NB4 (cell line): ENCODE data around the gene MARK2.

Experiments
- CTCF ChIP-seq: IDR thresholded peaks from one replicate; pipeline ENCODE4 v1.5.1; 2012; ENCODE audit warnings: low read depth, low read length
- MAX ChIP-seq: IDR thresholded peaks from 2 replicates; pipeline ENCODE4 v1.6.1; 2011; ENCODE audit warnings: low read depth, low read length
- MYC ChIP-seq: IDR thresholded peaks from 2 replicates; pipeline ENCODE4 v1.6.1; 2011; ENCODE audit warnings: low read depth, low read length
- POLR2A ChIP-seq: IDR thresholded peaks from 2 replicates; pipeline ENCODE4 v1.6.1; 2011; ENCODE audit warnings: mild to moderate bottlenecking; ENCODE audit not compliant: insufficient read length; ENCODE audit errors: extremely low read depth

- no peak for TF ChIP-seq CTCF
- TF ChIP-seq POLR2A = no peak
- TF ChIP-seq MAX = no peak
- no peak for TF ChIP-seq MYC
Observed at GRCh38 chr11:63912678-63913077, 73.8 kb downstream of the MARK2 start.
